Activated T-helper 1 cell treated with Interleukin-2 at 50 U/mL for 16 hours (primary cell): ENCODE data around the gene WDR37.
"Not testable (repeated sequence)": the region's sequence is repeated elsewhere in the genome, so short reads cannot be mapped to it uniquely, and the experiment has no call there.

ENCODE experiments used
- DNase-seq: peaks from one replicate; pipeline ENCODE4 v3.0.0-alpha.2; 2020; ENCODE audit warnings: low read depth

WDR37 gene

DNA sequence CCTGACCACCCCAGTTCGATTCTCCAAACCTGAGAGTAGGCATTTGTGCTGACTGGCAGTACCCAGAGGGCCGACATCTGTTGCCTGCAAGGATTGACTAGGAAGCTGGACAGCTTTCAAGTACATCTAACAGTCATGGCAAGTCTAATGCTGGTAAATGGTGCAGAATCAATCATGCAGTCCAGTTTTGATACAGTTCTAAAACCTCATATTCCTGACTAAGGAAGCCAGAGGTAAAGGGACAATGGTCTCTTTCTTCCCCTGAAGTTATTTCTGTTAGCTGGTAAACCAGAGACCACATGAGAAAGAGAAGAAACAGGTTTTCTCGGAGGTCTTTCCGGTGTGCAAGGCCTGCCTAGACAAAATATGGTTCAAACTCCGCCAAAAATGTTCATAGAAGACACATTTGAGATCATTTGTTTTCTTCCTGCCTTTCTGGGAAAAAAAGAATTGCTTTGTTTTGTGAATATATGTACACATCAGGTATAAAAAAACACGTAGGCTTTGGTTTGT is 97.1 kb downstream of the WDR37 start:
- DNase-seq: no peak

DNA sequence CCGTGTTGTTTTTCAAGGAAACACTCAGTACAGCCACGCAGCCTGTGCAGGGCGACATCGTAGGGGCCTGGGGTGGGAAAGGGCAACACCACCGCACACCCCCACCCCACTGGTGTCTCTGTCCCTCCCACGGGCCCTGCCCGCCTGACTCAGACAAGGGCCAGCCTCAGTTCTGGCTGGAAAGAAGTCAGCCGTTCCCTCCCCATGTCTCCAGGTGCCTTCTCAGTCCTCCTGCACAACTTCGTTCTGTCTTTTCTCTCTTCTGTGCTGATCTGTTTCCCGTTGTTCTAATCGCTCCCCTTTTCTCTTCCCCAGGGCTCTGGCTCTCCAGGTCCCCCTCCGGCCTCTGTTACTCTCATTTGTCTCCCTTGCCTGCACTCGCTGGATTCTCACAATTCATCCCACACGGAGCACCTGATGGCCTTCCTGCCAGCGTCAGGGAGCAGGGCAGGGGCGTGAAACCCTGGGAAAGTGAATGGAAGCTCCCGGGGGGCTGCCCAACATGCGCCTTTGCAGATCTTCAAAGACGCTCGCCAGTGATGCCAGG is 97.7 kb downstream of the WDR37 start:
- no peak for DNase-seq

DNA sequence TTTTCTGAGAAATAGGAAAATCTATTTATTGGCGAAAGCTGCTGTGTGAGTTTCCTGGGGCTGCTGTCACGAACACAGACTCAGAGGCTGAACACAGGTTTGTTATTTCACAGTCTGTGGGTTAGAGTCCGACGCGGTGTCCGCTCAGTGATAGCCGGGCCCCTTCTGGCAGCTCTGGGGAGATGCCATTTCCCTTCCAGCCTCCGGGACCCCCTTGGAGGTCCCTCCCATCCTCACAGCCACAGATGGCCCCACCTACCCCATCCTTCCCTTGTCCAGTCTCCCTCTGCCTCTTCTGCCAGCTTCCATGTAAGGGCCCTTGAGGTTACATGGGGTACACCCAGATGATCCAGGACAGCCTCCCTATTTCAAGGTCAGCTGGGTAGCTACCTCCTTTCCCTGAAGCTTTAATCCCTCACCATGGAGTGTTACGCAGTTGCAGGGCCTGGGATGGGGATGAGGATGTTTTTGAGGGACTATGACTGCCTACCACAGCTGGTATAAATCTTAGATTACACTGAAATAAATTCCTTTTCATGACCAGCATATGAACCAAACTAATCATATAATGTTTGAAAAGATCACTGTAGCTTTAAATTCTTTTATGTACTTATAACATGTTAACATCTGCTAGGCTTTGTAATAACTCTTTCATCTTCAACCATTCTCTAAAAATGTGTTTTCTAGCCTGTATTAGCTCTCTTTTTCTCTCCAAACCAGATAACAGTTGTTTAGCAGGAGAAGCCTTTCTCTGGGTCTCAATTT is 98.5 kb downstream of the WDR37 start:
- DNase-seq: no peak

DNA sequence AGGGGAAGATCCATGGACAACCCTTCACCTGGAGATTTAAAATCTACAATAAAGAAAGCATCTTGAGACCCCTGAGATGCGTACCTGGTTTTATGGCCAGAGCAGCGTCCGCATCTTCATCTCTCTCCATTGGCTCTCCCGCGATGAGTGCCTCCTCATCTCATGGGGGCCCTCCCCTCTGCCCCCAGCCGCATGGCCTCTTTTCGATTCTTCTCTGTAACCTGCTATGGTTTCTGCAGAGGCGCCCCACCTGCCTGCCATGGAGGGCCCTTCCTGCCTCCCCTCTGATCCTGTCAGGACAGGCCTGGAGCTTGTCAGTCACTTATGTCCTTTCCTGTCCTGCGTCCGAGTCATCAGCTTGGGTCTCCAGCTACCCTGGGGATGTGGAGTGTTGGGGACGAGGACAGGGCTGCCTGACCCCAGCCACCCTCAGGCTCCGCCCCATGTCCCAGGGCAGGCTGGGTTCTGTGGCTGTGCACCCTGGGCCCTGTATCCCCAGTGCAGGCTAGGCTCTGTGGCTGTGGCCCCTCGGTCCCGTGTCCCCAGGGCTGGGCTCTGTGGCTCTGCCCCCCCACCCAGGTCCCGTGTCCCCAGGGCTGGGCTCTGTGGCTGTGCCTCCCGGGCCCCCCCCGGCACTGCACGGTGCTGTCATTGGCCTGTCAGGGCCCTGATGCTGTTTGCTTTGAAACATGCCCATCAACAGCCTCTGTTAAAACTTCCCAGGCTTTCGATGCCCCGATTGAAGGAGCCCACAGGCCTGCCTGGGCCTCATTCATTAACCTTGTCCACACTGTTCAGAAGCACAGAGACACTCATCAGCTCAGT is 99.8 kb downstream of the WDR37 start:
- no peak for DNase-seq

DNA sequence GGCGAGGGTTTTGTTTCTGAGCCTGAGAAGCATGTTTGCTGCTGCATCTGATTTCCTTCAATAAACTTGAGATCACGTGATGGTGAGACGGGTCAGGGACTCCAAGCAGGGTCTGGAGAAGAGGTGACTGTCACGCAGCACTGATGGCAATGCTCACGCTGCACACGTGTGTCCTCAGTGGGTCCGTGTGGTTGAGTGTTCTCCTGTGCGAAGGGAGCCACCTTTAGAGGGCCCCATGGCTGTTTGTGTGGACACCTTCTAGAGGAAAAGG is 100.4 kb downstream of the WDR37 start:
- DNase-seq: no peak

DNA sequence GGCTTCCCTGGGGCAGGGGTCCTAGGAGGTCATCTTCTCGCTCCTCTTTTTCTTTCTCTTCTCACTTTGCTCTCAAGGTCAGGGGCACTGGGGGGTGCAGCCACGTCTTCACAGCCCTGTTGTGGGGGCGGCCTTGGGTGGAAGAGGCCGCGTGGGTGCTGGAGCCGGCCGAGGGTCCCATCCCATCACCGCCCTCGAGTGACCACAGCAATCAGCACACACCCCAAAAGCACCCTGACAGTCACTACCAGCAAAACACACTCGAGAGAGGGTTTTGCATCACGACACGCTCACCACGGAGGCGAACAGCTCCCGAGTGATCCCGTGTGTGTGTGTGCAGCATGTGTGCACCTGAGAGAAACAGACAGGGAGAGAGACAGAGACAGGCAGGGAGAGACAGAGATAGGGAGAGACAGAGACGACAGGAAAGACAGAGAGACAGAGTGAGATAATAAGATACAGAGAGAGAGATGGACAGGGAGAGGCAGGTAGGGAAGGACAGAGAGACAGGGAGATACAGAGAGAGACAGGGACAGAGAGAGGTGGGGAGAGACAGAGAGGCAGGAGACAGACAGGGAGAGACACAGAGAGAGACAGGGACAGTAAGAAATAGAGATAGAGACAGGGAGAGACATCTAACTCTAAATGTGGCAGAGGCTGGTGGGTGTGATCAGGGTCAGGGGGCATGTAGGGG is 100.9 kb downstream of the WDR37 start:
- DNase-seq: no peak

DNA sequence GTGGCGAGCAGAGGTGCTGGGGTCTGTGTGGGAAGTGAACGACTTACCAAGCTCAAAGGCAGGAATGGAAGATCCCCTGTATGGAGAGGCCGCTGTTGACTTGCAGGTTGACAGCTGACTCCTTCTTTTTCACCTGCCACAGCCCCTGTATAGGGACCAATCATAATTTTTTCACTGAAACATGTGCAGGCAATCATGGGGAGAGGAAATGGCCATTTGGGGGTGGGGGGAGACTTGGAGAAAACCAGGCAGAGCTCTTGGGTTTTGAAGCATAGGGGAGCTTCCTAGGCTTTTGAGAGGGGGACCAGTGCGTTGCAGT is 101.4 kb downstream of the WDR37 start:
- DNase-seq: no peak

DNA sequence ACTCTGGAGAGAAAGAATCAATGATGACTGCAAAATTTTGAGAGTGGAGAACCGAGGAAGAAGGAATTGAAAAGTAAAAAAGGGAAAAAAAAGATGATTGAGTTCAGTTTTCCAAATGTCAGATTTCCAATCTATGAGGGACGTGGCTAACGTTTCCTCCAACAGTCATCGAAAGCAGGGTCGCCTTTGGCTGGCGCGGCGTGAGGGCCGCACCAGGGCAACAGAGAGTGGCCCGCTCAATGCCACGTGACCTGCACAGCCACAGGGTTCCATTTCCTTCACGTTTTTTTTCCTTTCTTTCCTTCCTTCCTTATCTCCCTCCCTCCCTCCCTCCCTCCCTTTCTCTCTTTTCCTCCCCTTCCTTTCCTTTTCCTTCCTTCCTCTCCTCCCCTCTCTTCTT is 101.9 kb downstream of the WDR37 start:
- DNase-seq: no peak

DNA sequence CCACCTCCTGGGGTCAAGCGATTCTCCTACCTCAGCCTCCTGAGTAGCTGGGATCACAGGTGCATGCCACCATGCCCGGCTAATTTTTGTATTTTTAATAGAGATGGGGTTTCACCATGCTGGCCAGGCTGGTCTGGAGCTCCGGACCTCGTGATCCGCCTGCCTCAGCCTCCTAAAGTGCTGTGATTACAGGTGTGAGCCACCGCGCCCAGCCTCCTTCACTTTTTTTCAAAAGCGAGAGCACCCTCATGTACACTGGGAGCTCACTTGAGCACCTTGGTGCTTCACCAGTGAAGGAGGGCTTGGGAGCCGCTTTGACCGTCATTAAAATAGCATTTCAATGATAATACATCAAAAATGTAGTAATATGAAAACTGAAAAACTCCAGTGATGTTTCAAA is 102.4 kb downstream of the WDR37 start:
- not testable (repeated sequence) for DNase-seq

DNA sequence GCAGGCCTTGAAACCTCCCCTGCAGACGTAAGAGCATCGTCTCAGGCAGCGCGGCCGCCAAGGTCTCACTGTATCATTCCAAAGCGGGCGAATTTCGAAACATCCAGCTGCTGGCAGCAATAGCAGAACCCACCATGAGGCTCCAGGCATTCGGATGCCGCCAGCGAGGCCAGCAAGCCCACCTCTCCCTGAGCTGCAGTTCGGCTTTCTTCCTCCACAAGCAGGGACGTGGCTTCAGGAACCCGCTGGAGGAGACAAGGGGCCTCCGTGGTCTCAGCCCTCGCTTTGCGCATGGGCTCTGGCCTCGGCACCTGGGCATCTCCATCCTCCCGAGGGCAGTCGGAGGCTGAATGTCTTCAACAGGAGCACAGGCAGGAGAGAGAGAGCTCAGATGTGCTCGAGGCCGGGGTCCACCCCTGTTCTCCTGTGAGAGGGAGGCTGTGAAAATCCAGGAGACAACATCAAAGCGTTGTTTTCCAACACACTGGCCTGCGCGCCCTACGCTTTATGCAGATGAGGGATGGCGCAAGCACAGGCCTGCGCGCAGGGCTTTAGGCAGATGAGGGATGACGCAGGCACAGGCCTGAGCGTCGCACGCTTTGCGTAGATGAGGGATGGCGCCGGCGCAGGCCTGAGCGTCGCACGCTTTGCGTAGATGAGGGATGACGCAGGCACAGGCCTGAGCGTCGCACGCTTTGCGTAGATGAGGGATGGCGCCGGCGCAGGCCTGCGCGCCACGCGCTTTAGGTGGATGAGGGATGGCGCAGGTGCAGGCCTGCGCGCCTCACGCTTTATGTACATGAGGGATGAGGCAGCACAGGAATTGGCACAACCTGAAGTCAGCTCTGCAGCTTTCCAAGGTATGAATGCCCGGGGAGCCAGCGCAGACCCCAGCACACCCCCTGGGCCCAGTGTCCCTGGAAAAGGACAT is 103.2 kb downstream of the WDR37 start:
- DNase-seq: no peak

DNA sequence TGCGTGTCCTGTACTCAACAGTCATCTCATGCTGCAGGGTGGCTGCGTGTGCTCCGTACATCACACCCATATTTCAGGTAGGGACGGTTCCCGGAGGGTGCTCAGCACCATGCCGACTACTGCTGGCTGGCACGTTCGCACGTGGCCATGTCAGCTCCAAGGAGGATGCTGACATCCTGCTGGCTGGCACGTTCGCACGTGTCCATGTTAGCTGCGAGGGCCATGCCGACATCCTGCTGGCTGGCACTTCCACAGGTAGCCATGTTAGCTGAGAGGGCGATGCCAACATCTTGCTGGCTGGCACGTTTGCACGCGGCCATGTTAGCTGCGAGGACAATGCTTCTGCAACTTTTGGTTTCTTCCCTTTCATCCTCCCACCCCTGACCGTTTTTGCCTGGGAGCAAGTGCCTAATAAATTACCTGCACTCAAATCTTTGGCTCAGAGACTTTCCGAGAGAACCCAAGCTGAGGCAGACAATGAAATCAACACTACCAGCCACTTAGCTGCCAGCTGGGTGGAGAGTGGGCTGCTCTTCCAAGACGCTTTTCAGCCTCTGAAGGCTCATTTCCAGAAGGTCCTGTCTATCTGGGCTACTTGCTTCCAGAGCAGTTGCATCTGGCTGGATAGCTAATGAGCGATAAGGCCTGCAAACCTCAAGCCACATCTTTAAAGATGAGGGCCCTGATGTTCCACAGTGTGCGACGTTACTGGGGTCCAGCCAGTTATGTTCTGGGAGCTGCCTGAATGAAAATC is 104.6 kb downstream of the WDR37 start:
- no peak for DNase-seq

DNA sequence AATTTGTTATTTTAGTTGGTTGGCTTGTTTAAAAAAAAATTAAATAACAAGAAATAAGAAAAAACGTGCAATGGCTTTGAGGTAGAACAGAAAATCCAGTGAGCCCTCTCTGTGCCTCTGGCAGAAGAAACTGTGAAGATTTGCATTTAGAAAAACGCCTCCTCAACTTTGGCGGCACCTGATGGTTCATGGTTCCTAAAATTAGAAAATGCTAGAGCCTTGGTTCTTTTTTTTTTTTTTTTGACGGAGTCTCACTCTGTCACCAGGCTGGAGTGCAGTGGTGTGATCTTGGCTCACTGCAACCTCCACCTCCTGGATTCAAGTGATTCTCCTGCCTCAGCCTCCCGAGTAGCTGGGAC is 105.1 kb downstream of the WDR37 start:
- not testable (repeated sequence) for DNase-seq

DNA sequence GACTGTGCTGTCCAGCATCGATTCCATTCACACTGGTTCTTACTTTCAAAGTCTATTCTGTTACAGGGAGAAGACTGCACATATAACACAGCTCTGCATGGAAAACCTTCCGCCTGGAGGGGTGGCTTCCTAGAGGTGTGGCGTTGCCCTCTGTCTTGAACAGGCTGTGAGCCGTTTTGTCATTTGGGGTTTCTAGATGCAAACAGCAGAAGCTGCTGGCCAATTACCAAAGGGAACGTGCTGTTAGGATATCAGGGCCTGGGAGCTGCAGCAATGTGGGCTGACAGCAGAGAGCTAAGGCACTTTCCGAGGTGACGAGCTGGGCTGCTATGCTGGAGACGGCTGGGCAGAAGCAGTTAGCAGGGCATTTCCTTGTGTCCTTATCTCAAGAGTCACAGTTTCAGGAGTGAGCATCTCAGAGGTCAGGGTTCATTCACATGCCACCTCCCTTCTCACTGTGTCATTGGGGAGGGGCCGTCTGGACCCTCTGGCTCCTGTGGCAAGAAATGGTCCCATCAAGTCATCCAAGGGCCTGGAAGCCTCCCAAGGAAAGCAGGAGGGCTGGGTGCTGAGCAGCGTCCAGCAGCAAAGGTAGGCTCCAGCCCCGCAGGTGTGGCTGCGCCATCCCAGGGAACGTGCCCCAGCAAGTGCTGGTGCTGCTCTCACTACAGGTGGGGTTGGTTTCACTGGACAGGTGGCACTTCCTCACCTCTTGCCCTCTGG is 106.5 kb downstream of the WDR37 start:
- DNase-seq: no peak

DNA sequence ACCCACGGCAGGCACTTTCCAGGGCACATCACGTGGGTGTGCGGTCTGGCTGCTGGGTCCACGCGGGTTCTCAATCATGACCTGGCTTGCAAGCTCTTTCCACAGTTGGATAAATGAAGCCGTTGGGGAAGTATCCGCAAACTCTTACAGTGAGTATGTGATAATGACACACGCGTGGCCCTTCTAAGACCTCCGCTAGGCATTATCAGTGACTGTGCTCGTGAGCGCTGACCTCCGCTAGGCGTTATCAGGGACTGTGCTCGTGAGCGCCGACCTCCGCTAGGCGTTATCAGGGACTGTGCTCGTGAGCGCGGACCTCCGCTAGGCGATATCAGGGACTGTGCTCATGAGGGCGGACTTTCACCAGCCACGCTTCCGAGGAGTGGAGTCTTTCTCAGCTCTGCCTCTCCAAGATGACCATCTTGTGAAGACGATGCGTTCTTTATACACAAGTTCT is 107.0 kb downstream of the WDR37 start:
- no peak for DNase-seq

DNA sequence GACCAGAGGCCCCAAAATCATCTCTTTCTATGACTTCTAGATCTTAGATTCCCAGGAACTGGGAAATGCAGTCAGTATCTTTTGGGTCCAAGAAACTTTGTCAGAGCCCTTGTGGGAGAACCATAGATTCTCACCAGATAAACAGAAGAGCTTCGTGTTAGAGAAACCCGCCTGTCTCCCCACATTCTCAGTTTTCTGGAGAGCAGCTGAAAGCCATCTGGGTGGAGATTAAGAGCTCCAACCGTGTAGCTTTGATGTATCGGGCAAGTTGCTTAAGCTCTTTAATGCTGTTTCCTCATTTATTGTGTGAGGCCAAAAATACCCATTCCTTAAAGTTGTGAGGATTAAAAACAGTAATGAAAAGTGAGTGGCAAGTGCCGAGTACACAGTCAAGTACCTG is 107.6 kb downstream of the WDR37 start:
- DNase-seq: no peak

DNA sequence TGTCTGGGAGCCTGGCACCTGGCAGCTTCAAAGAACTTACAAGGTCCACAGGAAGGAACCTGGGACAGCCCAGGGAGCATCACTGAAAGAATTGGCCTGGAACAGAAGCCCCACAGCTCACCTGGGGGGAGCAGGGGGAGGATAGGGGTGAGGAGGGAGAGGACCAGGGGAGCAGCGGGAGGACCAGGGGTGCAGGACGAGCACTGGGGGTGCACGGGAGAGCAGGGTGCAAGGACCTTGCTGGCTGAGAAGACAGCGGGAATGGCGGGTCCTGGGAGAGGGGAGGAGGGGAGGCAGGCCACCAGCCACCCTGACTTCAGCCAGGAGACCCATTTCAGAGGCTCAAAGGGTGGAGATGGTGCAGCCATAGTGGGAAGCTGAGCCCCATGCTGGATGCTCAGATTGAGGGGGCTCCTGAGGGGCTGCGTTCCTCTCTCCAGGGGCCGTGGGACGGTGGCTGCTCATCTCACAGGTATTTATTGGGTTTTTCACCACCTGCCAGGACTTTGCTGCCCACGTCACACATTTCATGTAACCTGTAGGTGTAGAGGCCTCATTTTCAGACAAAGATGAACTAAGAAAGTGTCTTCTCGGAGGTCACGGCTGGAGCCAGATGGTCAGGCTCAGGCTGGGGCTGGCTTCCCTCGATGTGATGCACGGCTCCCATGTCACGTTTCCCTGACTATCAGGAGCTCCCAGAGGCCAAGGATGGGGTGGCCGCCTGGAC is 110.1 kb downstream of the WDR37 start:
- no peak for DNase-seq

DNA sequence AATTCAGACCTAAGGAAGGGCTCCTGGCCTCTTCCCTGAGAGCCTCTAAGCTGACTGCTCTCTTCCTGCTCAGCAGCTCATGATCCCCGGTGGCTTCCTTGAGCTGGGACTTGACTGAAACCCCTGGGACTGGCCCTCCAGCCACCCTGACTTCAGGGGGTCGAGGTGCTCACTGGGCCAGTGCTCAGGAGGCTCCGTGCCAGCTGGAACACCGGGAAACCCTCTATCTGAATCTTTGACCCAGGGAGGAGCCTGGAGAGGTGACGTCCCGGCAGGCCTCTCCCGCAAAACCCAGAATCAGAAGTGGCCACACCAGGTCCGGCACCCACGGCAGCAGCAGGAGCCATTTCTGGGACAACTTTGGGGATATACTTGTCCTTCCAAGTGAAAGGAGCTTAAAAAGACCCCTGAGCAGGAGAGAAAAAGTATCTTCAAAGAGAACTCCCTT is 110.7 kb downstream of the WDR37 start:
- no peak for DNase-seq

DNA sequence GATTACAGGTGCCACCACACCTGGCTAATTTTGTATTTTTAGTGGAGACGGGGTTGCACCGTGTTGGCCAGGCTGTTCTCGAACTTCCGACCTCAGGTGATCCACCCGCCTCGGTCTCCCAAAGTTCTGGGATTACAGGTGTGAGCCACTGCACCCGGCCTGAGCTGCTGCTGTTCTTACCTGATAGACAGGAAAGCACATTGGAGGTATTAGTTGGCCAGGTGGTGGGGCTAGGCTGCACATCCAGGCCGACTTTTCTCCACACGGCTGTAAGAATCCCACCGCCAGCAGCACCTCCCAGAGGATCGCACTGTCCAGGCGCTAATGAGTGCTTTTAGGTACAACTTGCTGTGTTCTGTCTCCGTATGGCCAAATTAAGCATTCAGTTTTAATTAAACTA is 112.6 kb downstream of the WDR37 start:
- no peak for DNase-seq

DNA sequence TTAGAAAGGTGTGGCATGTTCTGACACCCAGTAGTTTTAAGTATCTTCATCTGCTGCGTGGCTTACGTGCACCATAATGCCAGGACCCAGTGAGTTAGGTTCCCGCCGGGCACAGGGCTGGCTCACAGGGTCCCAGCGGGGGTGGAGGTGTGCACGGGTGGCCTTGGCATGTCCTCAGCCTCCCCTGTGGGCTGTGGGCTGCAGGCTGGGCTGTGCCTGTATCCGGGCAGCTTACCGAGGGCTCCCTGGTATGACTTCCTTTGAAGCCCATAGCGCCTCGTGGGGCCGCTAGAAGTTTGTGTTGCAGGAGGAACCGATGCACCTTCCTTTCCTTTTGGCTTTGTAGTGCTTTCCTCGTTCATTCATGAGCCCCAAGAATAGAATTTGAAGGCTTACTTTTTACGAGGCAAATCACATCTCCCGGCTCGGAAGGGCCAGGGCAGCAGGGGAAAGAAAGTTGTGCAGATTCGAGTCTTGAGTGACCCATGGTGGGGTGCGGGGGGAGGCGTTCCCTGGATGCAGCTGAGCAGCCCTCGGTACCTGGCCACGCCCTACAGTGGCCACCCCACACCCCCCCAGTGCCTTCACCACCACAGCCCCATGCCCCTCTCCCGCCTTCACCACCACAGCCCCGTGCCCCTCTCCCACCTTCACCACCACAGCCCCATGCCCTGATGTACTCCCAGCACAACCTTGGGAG is 113.2 kb downstream of the WDR37 start:
- no peak for DNase-seq
